A549 (cell line): ENCODE results near the gene IFTAP.

Experiments used
- JUN ChIP-seq, 2 experiments: fragments of >200 bp; sonication (Bioruptor Twin); formaldehyde crosslinking; IDR thresholded peaks; 2 replicates in 1 of 2; 3 replicates in 1 of 2; pipeline ENCODE4 v1.6.1; 2016 to 2017
- POLR2A ChIP-seq: IDR thresholded peaks from 2 replicates; pipeline ENCODE4 v1.6.1; 2012; ENCODE audit warnings: mild to moderate bottlenecking, low read length

GRCh38 chr11:36594316-36594989 lies at the start of gene IFTAP:
- TF ChIP-seq POLR2A (peak; percentile 34), JUN (IDR thresholded peaks at IDR 0.05) (peak in 1 of 2 experiments; percentile 87; a peak in 2 of 5 replicates)
